Measurements from ENCODE around the gene FHAD1. TPM values are rescaled to one million over a fixed set of nuclear protein-coding genes. Genes with fewer than 3 reads are reported as not detected.
A peak's percentile ranks its signal among the peaks of the same experiment; 100 is the strongest.

FHAD1 gene
- total RNA-seq, 1 experiment from 2014 or later, result 3.5 TPM

GRCh38 chr1:15289251-15289651 lies 42.2 kb downstream of the FHAD1 start:
- Histone ChIP-seq H3K79me2 (ENCODE audit: insufficient read depth, low read length) (no peaks in the 10 kb centered on the region), H3K27ac (ENCODE audit: low read depth, low read length) (no peak overlapping the region), H3K36me3 (ENCODE audit: control insufficient read depth in 1 of 2, insufficient read depth in 2 of 2, low read length in 2 of 2) (no peaks in the 10 kb centered on the region), H4K20me1 (ENCODE audit: insufficient read depth) (no peaks in the 10 kb centered on the region), H2AFZ (ENCODE audit: low read depth, low read length, poor library complexity, severe bottlenecking) (no peak overlapping the region), H3K27me3 (ENCODE audit: insufficient read depth, low read length) (no peaks in the 10 kb centered on the region), H3K9me2 (ENCODE audit: insufficient read depth) (no peaks in the 10 kb centered on the region), H3K4me2 (ENCODE audit: low read length) (0 out of 2 replicates have a peak overlapping the region, but pooled peaks have one; percentile 20), H3K9ac (ENCODE audit: low read length) (no peak overlapping the region), H3K9me3 (ENCODE audit: control insufficient read depth in 1 of 2, insufficient read depth in 1 of 2, low read depth in 1 of 2, low read length in 2 of 2) (no peaks in the 10 kb centered on the region), H3K4me3 (replicated peaks in 1 of 2; ENCODE audit: low read depth in 1 of 2, low read length in 2 of 2) (no peak overlapping the region), H3K4me1 (ENCODE audit: control insufficient read depth in 1 of 2, insufficient read depth in 2 of 2, low read length in 2 of 2) (peaks cover 3 to 24% of the 10 kb centered on the region in 2 experiments; a peak in 3 of 4 replicates)
- DNase-seq (ENCODE audit: low read depth, low spot score) (no peak), ATAC-seq (peak; percentile 13; the same call in 1 of the 2 replicates)
- intact Hi-C loops (cut with micrococcal nuclease), result no loop called here
- ChIA-PET CTCF (no interaction called here), POLR2A (no interaction called here), RAD21 (ENCODE audit: low non-redundant PET in 1 of 2, low total read pairs in 2 of 2, uncharacterized antibody in 2 of 2, unreplicated experiment in 2 of 2) (no interaction called here)
- BruUV-seq (replicated peaks), result no TSS peak
- no peak for TF ChIP-seq SP1 (IDR thresholded peaks at IDR 0.05; ENCODE audit: low read depth)
- TF ChIP-seq, protein P1, sequence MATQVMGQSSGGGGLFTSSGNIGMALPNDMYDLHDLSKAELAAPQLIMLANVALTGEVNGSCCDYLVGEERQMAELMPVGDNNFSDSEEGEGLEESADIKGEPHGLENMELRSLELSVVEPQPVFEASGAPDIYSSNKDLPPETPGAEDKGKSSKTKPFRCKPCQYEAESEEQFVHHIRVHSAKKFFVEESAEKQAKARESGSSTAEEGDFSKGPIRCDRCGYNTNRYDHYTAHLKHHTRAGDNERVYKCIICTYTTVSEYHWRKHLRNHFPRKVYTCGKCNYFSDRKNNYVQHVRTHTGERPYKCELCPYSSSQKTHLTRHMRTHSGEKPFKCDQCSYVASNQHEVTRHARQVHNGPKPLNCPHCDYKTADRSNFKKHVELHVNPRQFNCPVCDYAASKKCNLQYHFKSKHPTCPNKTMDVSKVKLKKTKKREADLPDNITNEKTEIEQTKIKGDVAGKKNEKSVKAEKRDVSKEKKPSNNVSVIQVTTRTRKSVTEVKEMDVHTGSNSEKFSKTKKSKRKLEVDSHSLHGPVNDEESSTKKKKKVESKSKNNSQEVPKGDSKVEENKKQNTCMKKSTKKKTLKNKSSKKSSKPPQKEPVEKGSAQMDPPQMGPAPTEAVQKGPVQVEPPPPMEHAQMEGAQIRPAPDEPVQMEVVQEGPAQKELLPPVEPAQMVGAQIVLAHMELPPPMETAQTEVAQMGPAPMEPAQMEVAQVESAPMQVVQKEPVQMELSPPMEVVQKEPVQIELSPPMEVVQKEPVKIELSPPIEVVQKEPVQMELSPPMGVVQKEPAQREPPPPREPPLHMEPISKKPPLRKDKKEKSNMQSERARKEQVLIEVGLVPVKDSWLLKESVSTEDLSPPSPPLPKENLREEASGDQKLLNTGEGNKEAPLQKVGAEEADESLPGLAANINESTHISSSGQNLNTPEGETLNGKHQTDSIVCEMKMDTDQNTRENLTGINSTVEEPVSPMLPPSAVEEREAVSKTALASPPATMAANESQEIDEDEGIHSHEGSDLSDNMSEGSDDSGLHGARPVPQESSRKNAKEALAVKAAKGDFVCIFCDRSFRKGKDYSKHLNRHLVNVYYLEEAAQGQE (IDR thresholded peaks at IDR 0.05; ENCODE audit: low read depth), result peak; percentile 26
- no peak for TF ChIP-seq TCF7L2 (IDR thresholded peaks at IDR 0.05; ENCODE audit: borderline replicate concordance, extremely low read depth, insufficient read depth, insufficient read length)

GRCh38 chr1:15290382-15290781 lies 43.4 kb downstream of the FHAD1 start:
- Histone ChIP-seq H3K4me2 (ENCODE audit: low read length) (no peak overlapping the region), H3K27me3 (ENCODE audit: insufficient read depth, low read length) (no peaks in the 10 kb centered on the region), H3K4me3 (replicated peaks in 1 of 2; ENCODE audit: low read depth in 1 of 2, low read length in 2 of 2) (no peak overlapping the region), H3K4me1 (ENCODE audit: control insufficient read depth in 1 of 2, insufficient read depth in 2 of 2, low read length in 2 of 2) (peaks cover 3 to 20% of the 10 kb centered on the region in 2 experiments; a peak in 3 of 4 replicates), H3K9me2 (ENCODE audit: insufficient read depth) (no peaks in the 10 kb centered on the region), H2AFZ (ENCODE audit: low read depth, low read length, poor library complexity, severe bottlenecking) (no peak overlapping the region), H3K9me3 (ENCODE audit: control insufficient read depth in 1 of 2, insufficient read depth in 1 of 2, low read depth in 1 of 2, low read length in 2 of 2) (no peaks in the 10 kb centered on the region), H4K20me1 (ENCODE audit: insufficient read depth) (no peaks in the 10 kb centered on the region), H3K79me2 (ENCODE audit: insufficient read depth, low read length) (no peaks in the 10 kb centered on the region), H3K27ac (ENCODE audit: low read depth, low read length) (no peak overlapping the region), H3K36me3 (ENCODE audit: control insufficient read depth in 1 of 2, insufficient read depth in 2 of 2, low read length in 2 of 2) (no peaks in the 10 kb centered on the region), H3K9ac (ENCODE audit: low read length) (no peak overlapping the region)
- ATAC-seq (no peak), DNase-seq (ENCODE audit: low read depth, low spot score) (no peak)
- intact Hi-C loops (cut with micrococcal nuclease), result no loop called here
- TF ChIP-seq TCF7L2 (IDR thresholded peaks at IDR 0.05; ENCODE audit: borderline replicate concordance, extremely low read depth, insufficient read depth, insufficient read length) (no peak), POLR2AphosphoS5 (IDR thresholded peaks at IDR 0.05; ENCODE audit: low read depth, low read length) (no peak), EGR1 (IDR thresholded peaks at IDR 0.05; ENCODE audit: low read depth) (no peak), MAX (IDR thresholded peaks at IDR 0.05) (no peak), ZFX (IDR thresholded peaks at IDR 0.05) (no peak), CEBPB (IDR thresholded peaks at IDR 0.05; ENCODE audit: low read depth) (no peak), JUND (IDR thresholded peaks at IDR 0.05) (no peak)
- TF ChIP-seq, protein P2, sequence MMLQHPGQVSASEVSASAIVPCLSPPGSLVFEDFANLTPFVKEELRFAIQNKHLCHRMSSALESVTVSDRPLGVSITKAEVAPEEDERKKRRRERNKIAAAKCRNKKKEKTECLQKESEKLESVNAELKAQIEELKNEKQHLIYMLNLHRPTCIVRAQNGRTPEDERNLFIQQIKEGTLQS (IDR thresholded peaks at IDR 0.05), result no peak
- TF ChIP-seq, protein P3, sequence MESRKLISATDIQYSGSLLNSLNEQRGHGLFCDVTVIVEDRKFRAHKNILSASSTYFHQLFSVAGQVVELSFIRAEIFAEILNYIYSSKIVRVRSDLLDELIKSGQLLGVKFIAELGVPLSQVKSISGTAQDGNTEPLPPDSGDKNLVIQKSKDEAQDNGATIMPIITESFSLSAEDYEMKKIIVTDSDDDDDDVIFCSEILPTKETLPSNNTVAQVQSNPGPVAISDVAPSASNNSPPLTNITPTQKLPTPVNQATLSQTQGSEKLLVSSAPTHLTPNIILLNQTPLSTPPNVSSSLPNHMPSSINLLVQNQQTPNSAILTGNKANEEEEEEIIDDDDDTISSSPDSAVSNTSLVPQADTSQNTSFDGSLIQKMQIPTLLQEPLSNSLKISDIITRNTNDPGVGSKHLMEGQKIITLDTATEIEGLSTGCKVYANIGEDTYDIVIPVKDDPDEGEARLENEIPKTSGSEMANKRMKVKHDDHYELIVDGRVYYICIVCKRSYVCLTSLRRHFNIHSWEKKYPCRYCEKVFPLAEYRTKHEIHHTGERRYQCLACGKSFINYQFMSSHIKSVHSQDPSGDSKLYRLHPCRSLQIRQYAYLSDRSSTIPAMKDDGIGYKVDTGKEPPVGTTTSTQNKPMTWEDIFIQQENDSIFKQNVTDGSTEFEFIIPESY (IDR thresholded peaks at IDR 0.05; ENCODE audit: extremely low read depth, insufficient replicate concordance, low read length), result no peak
- CTCF ChIA-PET, result no interaction called here
- no TSS peak for BruUV-seq (replicated peaks)
- POLR2A ChIA-PET, result no interaction called here
- RAD21 ChIA-PET (ENCODE audit: low non-redundant PET in 1 of 2, low total read pairs in 2 of 2, uncharacterized antibody in 2 of 2, unreplicated experiment in 2 of 2), result no interaction called here

All from HCT116 (cell line).